ENCODE measurements around the gene SSR4.
"Not testable (repeated sequence)": the region's sequence is repeated elsewhere in the genome, so short reads cannot be mapped to it uniquely, and the experiment has no call there.

SSR4 gene

DNA sequence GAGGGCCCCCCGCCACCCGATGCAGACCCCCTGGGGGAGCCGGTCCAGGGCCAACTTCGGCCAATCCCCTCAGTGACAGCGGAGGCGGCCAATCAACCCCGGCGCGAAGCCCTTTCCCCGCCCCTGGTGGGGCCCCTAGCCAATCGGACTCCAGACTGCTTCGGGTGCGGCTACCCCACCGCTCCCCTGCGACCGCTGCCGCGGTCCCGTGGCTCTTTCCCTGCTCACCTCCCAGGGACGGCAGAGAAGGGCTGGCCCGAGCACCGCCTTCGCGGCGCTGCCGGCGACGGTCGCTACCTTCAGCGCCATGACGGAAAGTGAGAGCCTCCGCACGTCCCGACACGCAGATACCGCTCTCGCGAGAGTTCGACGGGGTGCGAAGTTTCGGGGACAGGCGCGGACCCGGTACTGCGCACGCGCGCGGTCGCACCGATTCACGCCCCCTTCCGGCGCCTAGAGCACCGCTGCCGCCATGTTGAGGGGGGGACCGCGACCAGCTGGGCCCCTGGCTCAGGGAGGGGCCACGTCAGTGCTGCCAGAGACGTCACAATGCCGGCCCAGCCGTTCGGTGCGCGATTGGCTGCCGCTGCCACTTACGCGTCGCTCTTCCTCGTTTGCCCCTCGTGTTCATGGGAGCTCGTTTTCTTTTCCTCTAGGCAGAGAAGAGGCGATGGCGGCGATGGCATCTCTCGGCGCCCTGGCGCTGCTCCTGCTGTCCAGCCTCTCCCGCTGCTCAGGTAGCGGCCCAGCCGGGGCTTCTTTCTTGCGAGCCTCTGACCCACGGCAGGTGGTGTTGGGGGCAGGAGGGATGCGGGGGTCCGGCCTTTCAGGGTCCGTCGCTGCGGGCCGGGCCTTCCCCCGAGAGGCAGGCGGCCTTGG lies at the start of gene SSR4, which contains the start of gene IDH3G:
SSR4 (plus strand) TSS at position 651 of the 879 bp plus-strand sequence; CDS start at position 671, 20 bp downstream.
IDH3G (minus strand) TSS at position 358 of the 879 bp plus-strand sequence; CDS start at position 309, 49 bp downstream.
- peak; percentile 93 for DNase-seq (ENCODE audit: low spot score)

DNA sequence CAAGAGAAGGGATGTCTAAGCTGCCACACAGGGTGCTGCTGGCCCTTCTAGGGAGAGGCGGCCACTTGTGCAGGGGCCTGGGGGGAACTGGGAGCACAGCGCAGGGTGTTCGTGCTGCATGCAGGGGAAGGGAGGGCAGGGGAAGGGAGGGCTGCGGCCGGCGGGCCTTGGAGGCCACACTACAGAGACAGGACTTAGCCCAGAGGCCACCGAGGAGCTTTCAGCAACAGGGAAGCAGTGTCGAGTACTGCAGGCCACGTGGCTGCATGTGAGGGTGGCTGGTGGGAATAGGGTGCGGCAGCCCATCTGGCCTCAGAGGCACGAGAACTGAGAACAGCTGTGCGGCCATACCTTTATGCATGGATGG lies 49.4 kb upstream of the SSR4 start:
- not testable (repeated sequence) for DNase-seq (ENCODE audit: low spot score)

DNA sequence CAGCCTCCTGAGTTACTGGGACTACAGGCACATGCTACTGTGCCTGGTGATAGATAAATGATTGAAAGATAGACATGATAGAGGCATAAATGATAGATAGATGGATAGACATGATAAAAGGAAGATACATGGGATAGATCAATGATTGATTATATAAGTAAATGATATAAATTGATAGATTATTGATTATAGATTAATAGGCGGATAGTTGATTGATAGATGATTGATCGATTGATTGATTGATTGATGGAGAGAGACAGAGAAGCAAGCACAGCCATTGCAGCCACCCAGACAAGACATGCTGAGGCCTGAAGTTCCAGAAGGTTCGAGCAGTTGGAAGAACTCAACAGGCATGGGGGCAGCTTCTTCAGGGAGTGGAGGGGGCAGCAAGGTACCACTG lies 48.1 kb upstream of the SSR4 start:
- no peak for DNase-seq (ENCODE audit: low spot score)

DNA sequence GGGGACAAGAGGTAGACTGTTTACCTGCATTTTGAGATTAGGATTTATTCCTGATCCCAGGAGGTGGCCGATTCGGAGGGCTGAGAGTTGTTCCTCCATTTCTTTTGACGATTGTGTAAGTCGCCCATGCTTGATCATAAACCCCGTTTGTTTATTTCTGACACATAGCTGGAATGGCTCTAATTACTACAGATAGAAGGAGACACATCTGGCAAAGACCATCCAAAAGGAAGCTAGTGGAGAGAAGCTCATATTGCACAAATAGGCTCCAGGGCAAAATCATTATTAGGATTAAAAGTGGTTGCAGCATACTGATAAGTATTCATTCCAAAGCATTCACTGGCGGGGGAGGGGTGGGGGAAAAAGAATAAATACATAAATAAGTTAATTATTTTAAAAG lies 47.5 kb upstream of the SSR4 start:
- not testable (repeated sequence) for DNase-seq (ENCODE audit: low spot score)

DNA sequence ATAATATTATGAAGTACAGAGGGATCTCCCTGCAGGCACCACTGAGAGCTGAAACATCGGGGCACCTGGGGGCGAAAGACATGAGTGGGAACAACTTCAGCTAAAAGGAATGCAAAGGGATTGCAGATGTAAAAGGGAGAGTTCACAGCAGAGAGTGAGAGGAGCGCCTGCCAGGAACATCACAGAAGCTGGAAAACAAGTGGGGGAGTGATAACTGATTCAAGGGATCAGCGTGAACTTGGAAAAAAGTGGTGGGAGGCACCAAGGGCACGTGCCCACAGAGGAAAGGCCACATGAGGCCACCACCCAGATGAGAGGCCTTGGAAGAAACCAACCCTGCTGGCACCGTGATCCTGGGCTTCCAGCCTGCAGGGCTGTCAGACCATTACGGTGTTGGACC lies 45.5 kb upstream of the SSR4 start:
- DNase-seq (ENCODE audit: low spot score), result not testable (repeated sequence)

DNA sequence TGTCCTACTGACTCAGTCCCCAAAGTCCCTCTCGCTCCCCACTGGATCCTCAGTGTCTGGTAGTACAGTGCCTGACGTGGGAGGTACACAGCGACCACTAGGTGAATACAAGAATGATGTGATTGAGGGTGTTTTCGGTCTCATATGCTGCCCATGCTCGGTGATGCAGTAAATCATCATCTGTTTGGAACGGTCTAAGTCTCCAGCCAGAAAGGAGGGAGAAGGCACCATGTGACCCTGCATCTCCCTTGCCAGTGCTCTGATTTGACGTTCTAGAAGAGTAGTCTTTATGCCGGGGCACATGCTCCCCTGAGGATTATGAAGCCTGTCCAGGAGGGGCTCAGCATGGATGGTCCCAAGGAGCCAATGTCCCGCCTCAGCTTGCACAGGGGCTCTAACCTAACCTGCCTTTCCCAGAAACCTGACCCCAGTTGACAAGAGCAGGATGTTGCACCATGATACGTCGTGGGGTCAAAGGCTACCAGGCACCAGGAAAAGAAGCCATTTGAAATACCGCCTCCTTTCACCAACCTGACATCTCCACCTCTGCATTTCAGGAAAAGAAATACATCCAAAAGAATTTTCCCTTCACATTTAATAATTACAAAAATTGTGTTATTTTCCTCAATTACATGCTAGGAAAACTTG lies 44.2 kb upstream of the SSR4 start:
- DNase-seq (ENCODE audit: low spot score), result no peak

DNA sequence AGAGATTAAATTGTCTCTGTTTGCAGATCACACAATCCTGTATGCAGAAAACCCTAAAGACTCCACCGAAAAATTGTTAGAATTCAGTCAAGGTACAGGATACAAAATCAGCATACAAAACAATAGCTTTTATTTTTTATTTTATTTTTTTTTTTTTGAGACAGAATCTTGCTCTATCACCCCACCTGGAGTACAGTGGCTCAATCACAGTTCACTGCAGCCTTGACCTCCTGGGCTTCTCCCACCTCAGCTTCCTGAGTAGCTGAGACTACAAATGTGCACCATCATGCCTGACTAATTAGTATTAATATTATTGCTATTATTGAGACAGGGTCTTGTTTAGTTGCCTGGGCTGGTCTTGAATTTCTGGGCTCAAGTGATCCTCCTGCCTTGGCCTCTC lies 39.3 kb upstream of the SSR4 start:
- DNase-seq (ENCODE audit: low spot score), result no peak

DNA sequence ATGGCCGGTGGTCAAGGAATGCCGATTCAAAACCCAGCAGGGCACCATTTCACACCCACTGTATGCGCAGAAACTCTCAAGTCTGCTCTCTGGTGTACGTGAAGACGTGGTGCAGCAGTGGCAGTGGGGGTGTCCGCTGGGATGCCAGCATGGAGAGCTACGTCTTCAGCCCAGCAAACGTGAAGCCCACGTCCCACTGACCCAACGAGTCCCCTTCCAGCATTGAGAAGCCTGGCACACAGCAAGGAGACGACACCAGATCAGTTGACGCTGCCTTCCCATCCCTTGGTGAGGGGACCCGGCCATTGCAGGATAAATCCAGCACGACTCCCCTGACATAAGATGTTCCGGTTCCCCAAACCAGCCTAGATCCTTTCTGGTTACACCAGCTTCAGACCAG lies 32.6 kb upstream of the SSR4 start:
- DNase-seq (ENCODE audit: low spot score), result no peak

DNA sequence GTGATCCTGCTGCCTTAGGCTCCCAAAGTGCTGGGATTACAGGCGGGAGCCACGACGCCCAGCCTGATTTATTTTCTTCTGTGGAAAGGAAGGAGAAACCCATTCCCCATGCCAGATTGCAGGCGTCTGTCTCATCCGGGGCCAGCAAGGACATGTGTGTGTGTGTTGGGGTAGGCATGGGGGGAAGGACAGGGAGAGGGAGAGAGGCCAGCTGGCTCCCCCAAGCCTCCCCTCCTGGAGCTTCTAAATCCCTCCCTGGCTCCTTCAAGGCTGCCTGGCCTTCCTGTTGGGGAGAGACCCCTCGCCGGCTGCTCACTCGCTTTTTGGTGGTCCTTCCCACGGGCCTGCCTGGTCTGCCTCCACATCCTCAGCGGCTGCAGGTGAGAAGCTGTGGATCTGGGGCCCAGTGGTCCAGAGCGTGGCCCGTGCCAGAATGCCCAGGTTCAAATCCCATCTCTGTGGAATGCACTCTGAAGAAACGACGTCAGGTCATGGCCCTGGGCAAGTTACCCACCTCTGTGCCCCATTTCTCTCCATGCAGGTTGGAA lies 31.8 kb upstream of the SSR4 start:
- no peak for DNase-seq (ENCODE audit: low spot score)

DNA sequence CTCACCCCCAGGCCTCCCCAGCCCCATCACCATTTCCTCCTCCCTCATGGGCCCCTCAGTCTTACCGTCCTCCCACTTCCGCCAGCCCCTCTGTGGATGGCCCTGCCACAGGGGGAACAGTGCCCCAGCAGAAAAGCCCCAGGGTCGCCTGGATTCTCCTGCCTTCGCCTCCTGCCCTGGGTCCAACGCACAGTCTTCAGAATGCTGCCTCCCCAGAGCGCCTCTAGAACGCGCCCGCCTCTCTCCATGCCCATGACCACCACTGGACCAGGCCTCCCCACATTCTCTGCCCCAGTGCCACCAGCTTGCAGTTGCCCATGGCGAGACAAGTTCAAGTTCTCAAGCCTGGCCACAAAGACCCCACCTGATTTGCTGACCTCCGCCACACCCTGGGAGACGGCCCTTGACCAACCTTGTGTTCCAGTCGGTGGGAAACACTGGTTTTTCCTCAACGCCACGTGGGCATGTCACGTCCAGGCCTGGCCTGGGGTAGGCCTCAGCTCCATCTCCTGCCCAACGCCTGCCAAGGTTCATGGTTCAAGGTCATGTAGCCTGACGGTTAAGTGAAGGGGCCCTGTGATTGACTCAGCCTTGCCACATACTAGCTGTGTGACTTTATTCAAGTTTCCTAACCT lies 31.1 kb upstream of the SSR4 start:
- no peak for DNase-seq (ENCODE audit: low spot score)

DNA sequence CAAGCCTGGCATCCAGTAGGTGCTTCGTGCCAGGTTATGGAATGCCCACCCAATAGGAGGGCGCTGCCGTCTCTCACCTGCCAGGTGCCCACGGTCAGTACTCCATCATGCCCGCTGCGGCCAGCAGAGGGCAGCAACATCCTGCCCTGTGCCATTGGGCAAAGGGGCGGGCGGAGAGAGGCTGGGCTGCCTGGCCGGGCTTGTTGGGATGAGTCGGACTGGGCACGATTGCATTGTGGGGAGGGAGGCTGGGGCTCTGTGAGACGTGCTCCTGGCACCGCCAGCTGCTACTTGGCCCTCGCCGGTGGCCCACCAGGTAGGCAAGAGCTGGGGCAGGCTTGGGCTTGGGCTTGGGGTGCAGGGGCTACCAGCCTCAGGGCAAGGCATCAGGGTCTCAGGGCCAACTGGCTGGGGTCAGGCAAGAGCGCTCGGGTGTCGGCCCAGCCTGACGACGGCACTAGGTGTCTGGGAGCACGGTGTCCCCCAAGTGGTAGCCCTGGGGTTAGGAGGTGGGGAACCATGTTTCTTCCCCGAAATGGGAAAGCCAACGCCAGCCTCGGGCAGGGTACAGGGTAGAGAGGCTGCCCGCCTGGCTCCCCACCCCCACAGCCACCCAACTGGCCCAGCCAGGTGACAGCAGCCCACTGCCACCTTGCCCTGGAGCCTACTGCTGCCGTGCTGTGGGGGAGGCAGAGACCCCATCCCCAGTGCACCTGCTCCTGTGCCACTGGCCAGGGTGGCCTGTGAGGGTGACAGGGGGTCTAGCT lies 30.3 kb upstream of the SSR4 start, which contains the start of gene PLXNB3:
PLXNB3 (plus strand) TSS at position 261 of the 767 bp plus-strand sequence. CDS start 1,287 bp downstream, outside the sequence.
- DNase-seq (ENCODE audit: low spot score), result peak; percentile 76

DNA sequence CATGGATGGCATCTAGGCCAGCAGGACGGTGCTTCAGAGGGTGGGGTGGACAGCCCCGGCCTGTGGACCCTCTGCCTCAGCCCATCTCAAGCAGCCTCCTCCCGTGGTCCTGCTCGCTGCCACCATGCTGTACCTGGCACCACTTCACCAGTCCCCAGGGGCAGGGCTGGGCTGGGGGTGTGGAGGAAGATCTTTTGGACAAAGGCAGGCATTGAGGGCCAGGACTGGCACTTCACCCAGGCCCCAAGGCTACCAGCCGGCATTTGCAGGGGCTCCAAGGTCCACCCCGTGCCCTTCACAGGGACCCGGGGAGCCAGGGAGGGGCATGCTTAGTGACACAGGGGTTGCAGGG lies 29.7 kb upstream of the SSR4 start:
- no peak for DNase-seq (ENCODE audit: low spot score)

DNA sequence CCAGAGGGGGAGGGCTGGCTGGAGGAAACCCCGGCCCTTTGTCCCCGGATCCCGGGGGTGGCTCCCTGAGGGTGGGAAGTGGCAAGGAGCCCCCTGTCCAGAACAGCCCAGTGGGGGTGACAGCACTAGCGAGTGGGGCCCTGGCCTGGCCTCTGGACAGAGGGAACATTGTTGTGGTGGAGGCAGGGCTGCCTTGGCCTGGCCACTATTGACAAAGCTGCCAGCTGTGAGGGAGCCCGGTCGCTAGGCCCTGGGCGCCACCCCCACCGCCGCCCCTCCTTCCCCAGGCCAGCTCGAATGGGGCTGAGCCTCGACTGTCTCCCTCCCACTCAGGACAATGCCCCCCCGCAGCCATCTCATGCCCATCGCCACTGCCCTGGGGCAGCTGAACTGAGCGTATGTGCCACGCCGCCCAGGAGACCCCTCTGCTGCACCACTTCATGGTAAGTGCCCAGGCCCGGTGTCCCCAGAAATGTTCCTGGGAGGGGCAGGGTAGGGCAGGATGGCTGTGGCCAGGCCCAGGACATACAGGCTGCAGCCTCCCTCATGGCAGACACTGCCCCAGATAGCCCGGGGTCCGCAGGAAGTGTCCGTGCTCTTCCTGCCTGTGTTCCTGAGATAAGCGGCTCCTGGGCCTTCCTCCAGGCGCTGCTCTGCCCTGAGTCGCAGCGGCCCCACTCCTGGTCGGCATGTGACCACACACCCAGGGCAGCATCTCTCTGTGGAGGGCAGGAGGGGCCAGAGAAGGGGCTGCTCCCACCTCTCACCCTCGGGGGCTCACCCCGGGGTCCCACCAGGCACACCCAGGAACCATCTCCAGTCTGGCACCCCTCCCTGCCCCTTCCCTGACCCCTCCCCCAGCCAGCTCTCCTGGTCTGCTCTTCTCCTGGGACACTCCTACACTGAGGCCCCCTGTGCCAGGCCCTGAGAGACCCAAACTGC lies 29.1 kb upstream of the SSR4 start:
- no peak for DNase-seq (ENCODE audit: low spot score)

DNA sequence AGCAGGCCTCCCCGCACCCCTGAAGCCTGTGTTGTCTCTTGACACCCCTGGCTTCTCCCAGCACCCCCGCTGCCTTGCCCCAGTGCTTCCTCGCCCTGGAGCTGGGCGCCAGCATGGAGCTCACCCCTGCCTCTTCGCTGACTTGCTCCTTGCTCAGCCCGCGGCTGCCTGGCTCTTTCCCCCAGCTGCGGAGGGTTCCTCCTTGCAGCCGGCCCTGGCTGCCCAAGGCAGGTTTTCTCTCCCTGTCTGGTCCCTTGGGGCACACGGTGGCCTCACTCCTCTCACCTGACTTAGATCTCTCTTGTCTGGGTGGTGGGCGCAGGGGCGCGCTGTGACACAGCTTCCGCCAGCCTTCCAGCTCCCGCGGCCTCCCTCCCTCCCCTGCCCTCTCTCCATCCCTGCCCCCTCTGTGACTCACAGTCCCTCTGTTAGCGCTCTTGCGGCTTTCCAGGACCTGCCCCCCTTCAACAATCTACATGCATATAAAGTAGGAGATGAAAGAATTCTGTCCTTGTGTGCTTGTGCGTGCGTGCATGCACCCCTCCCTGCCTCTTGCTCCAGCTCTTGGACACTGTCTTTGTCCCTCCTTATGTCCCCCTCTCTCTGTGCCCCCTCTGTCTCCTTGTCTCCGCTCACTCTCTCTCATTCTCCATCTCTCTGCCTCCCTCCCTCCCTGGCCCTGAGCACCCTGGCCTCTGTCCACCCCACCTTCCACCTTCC lies 28.2 kb upstream of the SSR4 start:
- no peak for DNase-seq (ENCODE audit: low spot score)

DNA sequence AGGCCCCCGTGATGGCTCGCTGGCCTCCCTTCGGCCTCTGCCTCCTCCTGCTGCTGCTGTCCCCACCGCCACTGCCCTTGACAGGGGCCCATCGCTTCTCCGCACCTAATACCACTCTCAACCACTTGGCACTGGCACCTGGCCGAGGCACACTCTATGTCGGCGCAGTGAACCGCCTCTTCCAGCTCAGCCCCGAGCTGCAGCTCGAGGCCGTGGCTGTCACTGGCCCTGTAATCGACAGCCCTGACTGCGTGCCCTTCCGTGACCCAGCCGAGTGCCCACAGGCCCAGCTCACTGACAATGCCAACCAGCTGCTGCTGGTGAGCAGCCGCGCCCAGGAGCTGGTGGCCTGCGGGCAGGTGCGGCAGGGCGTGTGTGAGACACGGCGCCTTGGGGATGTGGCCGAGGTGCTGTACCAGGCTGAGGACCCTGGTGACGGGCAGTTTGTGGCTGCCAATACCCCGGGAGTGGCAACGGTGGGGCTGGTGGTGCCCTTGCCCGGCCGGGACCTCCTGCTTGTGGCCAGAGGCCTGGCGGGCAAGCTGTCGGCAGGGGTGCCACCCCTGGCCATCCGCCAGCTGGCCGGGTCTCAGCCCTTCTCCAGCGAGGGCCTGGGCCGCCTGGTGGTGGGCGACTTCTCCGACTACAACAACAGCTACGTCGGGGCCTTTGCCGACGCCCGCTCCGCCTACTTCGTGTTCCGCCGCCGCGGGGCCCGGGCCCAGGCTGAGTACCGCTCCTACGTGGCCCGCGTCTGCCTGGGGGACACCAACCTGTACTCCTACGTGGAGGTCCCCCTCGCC lies 27.4 kb upstream of the SSR4 start:
- no peak for DNase-seq (ENCODE audit: low spot score)

DNA sequence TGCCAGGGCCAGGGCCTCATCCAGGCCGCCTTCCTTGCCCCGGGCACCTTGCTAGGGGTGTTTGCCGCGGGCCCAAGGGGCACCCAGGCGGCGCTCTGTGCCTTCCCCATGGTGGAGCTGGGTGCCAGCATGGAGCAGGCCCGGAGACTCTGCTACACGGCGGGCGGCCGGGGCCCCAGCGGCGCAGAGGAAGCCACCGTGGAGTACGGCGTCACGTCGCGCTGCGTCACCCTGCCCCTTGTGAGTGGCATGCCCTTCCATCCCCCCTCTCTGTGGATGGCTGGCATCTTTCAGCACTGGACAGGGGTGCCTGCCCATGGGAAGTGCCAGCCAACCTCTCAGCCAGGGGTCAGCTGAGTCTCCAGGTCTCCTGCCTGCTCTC lies 26.8 kb upstream of the SSR4 start:
- DNase-seq (ENCODE audit: low spot score), result no peak

DNA sequence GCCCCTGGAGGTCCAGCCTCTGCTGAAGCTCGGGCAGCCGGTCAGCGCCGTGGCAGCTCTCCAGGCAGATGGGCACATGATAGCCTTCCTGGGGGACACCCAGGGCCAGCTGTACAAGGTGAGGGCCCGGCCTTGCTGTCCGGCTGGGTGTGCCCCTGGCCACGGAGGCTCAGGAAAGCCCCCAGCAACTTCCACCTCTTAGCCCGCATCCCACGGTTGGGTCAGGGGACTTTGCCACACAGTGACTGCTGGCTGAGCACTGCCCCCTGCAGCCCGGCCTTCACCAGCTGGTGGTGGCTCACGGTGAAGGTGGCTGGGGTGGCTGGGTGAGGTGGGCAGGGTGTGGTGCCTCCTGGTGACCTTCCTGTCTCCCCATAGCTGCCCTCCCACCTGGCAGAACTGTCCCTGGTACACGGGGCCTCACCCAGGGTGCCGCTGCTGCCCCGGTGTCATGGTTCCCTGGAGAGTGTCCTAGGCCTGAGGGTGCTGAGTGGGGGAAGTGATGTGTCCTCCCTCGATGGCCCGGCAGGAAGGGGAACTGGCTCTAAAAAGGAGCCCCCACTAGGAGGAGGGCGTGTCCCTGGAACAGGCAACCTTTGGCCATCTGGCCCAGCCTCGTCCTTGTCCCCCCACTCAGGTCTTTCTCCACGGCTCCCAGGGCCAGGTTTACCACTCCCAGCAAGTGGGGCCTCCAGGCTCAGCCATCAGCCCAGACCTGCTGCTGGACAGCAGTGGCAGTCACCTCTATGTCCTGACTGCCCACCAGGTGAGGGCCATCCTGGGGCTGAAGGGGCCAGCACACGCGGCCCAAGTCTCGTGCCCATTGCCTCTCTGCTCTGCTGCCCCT lies 25.9 kb upstream of the SSR4 start:
- DNase-seq (ENCODE audit: low spot score), result no peak

DNA sequence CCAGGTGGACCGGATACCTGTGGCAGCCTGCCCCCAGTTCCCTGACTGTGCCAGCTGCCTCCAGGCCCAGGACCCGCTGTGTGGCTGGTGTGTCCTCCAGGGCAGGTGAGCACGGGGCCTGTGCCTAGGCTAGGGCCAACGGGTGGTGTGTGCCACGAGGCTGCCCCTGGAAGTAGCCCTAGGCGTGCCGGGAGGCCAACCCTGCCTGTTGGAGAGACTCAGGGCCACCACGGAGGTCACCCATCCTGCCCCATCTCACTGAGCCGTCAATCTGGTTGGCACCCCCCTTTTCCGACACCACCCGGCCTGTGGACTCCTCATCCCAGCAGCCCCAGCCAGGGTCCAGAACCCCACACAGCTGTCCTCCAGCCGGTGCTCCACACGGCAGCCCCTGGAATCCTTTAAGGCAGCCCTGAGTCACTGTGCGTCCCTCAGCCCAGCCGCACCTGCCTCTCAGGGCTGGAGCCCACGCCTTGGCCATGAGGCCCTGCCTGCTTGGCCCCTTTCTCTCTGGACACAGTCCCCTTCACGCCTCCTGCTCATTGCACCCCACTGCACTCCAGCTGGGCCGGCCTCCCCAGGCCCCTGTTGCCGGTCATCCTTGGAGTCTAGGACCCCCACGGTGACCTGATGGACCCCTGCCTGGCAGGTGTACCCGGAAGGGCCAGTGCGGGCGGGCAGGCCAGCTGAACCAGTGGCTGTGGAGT lies 25.2 kb upstream of the SSR4 start:
- no peak for DNase-seq (ENCODE audit: low spot score)

Data from CD4-positive, alpha-beta T cell treated with Interleukin-6 at 100 ng/mL for 8 hours (primary cell).